Lower lobe of right lung (tissue), 2 donors: Measurements from ENCODE around the gene PTPRK. TPM values are rescaled to one million over a fixed set of nuclear protein-coding genes. Genes with fewer than 3 reads are reported as not detected.

ENCODE experiments used
- ATAC-seq, 2 donors: fragments of 200-7000 bp; cut with Tn5 transposase; one replicate each; pipeline ENCODE4 v1.9.1; 2020 to 2022; ENCODE audit warnings: mild to moderate bottlenecking in 2 of 2, moderate library complexity in 2 of 2
- DNase-seq: peaks from one replicate; pipeline ENCODE4 v3.0.0-alpha.2; 2020
- H3K27ac ChIP-seq: fragments of 200-600 bp; one replicate; pipeline ENCODE4 v1.8.0; 2022
- H3K27me3 ChIP-seq: fragments of 200-600 bp; one replicate; pipeline ENCODE4 v1.8.0; 2022; ENCODE audit warnings: low read depth
- H3K36me3 ChIP-seq: fragments of 200-600 bp; one replicate; pipeline ENCODE4 v1.8.0; 2022; ENCODE audit warnings: mild to moderate bottlenecking
- H3K4me1 ChIP-seq: fragments of 200-600 bp; one replicate; pipeline ENCODE4 v1.8.0; 2022
- H3K4me3 ChIP-seq: fragments of 200-600 bp; one replicate; pipeline ENCODE4 v1.8.0; 2022; ENCODE audit warnings: mild to moderate bottlenecking
- H3K9me3 ChIP-seq: fragments of 200-600 bp; one replicate; pipeline ENCODE4 v1.8.0; 2022
- CTCF ChIP-seq: fragments of 200-600 bp; IDR thresholded peaks from one replicate; pipeline ENCODE4 v1.8.0; 2022; ENCODE audit warnings: antibody characterized with exemption, mild to moderate bottlenecking
- intact Hi-C: fragments of 100-400 bp; cut with DNase I; formaldehyde crosslinking; loops from one replicate; pipeline ENCODE4 v1.11.0; 2022
- total RNA-seq: library from RNA; stranded (reverse); fragmentation: NEBNext Ultra II Directional; extraction: Animal tissue kit (Norgen Biotek cat#: 25700); gene quantifications from one replicate; pipeline ENCODE4 v1.2.1, GENCODE V29; 2021
- donor health status: DM: no; HTN: yes; CAD: no; lungs with severe emphysema.

PTPRK gene
- total RNA-seq, 1 donor from 2014 or later, result 62.7 TPM

- ATAC-seq, result no peak
- no peak for DNase-seq
- no peaks in the 10 kb centered on the region for H3K36me3 ChIP-seq
- TF ChIP-seq CTCF, result no peak
- H3K4me1 ChIP-seq, result peaks cover 1% of the 10 kb centered on the region
- intact Hi-C loops, result no loop called here
- H3K27me3 ChIP-seq, result no peaks in the 10 kb centered on the region
- no peak overlapping the region for H3K27ac ChIP-seq
- no peaks in the 10 kb centered on the region for H3K9me3 ChIP-seq
- H3K4me3 ChIP-seq, result no peak overlapping the region
Observed at GRCh38 chr6:128345278-128345677, 175.1 kb downstream of the PTPRK start.

DNA sequence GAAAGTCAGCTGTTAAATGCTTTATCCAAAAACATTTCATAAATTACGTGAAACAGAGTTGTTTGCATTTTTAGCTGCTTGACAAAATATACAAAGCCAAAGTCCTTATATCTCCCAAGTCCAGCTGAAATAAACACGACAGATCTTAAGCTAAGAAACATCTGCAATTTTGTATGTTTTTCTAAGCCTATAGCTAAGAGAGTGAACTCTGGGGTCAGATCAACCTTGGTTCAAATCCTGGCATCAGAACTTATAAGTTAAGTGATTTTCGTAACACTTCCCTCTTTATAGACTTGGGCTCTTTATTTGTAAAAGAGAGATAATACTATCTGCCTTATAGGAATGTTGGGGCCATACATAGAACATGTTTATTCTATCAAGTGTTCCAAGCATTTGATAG, 176.7 kb downstream of the PTPRK start:
- peaks cover 13% of the 10 kb centered on the region for H3K4me1 ChIP-seq
- DNase-seq (no peak), ATAC-seq (no peak)
- H3K36me3 ChIP-seq, result no peaks in the 10 kb centered on the region
- intact Hi-C loops, result no loop called here
- no peak for TF ChIP-seq CTCF
- H3K4me3 ChIP-seq, result no peak overlapping the region
- no peaks in the 10 kb centered on the region for H3K9me3 ChIP-seq
- H3K27ac ChIP-seq, result no peak overlapping the region
- H3K27me3 ChIP-seq, result no peaks in the 10 kb centered on the region

- H3K27me3 ChIP-seq, result no peaks in the 10 kb centered on the region
- H3K9me3 ChIP-seq, result no peaks in the 10 kb centered on the region
- H3K36me3 ChIP-seq, result no peaks in the 10 kb centered on the region
- intact Hi-C loops, result no loop called here
- no peak overlapping the region for H3K27ac ChIP-seq
- DNase-seq (no peak), ATAC-seq (no peak)
- TF ChIP-seq CTCF, result no peak
- H3K4me1 ChIP-seq, result peaks cover 13% of the 10 kb centered on the region
- no peak overlapping the region for H3K4me3 ChIP-seq
Observed at GRCh38 chr6:128339635-128340450, 180.6 kb downstream of the PTPRK start.

- H3K9me3 ChIP-seq, result no peaks in the 10 kb centered on the region
- H3K4me1 ChIP-seq, result peaks cover 26% of the 10 kb centered on the region
- no peak overlapping the region for H3K27ac ChIP-seq
- ATAC-seq, result no peak
- no peaks in the 10 kb centered on the region for H3K36me3 ChIP-seq
- DNase-seq, result no peak
- TF ChIP-seq CTCF, result no peak
- no peaks in the 10 kb centered on the region for H3K27me3 ChIP-seq
- intact Hi-C loops, result no loop called here
- no peak overlapping the region for H3K4me3 ChIP-seq
Observed at GRCh38 chr6:128337619-128338018, 182.8 kb downstream of the PTPRK start.

GRCh38 chr6:128336436-128337095, 183.8 kb downstream of the PTPRK start:
- Histone ChIP-seq H3K4me1 (peaks cover 26% of the 10 kb centered on the region), H3K27me3 (no peaks in the 10 kb centered on the region), H3K36me3 (no peaks in the 10 kb centered on the region), H3K4me3 (no peak overlapping the region), H3K27ac (no peak overlapping the region), H3K9me3 (no peaks in the 10 kb centered on the region)
- intact Hi-C loops, result no loop called here
- TF ChIP-seq CTCF, result no peak
- DNase-seq (no peak), ATAC-seq (no peak)
